Activated CD4-positive, alpha-beta T cell treated with anti-CD3 and anti-CD28 coated beads for 48 hours (primary cell): ENCODE results near the gene DNER.

Experiments
- DNase-seq: peaks from one replicate; pipeline ENCODE4 v3.0.0-alpha.2; 2020

The DNER gene

DNA sequence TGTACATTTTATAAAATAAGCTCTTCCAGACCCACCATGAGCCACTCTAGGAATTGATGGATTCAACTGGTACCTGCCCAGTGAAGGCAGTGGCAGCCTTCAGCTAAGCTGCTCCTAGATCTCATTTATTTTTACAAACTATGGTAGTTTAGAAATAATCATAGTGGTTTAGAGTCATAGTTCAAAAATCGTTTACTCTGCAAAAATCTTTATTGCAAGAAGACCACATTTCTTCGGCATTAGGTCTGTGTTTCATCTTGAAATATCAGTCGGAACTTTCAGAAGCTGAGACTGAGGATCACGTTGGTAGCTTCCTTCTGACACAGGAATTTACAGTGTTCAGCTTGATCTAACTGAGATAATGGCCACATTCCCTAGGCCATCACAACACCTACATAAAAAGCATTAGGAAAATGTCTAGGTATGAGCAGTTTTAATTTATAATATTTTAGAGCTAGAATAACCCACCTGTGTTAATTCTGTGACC is 237.0 kb downstream of the DNER start:
- DNase-seq = no peak

DNA sequence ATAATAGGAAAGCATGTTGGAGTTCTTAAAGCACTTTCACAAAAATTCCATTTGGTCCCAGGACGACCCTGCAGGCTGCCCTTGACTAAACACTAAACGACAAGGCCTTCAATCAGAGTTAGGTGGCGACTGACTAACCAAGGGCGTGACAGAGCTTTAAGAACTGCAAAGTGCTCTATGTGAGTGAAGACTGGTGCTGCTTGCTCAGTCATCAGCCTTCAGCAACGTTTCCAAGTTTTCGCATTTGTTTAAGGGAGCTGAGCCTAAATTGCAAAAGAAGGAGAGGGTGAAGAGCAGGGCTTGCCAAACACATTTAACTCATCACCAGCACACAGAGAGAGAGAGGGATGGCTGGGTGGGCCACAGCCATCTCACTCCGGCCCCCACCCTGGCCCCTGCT is 238.6 kb downstream of the DNER start:
- DNase-seq = no peak

DNA sequence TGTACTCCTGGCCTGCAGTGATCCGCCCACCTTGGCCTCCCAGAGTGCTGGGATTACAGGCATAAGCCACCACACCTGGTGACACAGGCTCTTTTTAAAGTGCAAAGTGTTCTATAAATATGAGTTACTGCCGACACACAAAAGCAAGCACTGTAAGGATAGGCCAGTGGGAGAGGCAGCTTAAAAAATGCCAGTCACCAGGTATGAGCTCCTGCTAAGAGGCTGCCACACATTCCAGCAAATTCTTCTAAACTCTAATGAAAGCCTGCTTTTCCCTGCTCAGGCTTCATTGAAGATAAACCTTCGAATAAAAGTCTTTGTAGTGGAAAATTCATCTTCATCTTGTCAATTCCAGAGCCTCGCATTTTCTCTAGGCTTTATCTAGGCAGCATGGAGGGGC is 240.2 kb downstream of the DNER start:
- DNase-seq = no peak

DNA sequence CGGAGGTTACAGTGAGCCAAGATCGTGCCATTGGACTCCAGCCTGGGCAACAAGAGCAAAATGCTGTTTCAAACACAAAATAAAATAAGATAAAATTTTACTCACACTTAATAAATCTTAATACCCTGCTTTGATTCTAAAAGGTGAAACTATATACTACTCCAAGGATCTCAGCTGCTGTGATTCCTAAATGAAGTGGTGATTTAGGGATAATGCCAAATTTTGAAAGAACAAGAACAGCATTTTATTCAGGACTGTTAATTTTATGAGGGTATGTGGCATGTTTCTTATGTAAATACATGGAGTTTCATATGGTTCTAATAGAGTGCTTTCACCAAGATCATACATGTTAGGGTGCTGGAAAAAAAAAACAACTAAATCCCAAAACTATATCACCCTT is 243.6 kb downstream of the DNER start:
- no peak for DNase-seq

- no peak for DNase-seq
Observed at GRCh38 chr2:229467783-229468182, 246.6 kb downstream of the DNER start.

- DNase-seq = no peak
Observed at GRCh38 chr2:229463841-229464346, 250.5 kb downstream of the DNER start.

- DNase-seq = no peak
Observed at GRCh38 chr2:229462112-229462511, 252.2 kb downstream of the DNER start.

DNA sequence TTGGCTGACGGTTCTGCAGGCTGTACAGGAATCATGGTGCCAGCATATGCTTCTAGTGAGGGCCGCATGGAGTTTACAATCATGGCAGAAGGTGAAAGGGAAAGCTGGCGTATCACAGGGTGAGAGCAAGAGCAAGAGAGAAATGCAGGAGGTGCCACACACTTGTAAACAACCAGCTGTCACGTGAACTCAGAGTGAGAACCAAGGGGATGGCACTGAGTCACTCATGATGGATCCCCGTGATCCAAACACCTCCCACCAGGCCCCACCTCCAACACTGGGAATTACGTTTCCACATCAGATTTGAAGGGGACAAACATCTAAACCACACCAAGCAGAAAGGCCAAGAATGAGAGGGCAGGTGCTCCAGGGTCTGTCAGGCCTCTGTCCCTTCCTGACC is 258.3 kb downstream of the DNER start:
- no peak for DNase-seq

DNA sequence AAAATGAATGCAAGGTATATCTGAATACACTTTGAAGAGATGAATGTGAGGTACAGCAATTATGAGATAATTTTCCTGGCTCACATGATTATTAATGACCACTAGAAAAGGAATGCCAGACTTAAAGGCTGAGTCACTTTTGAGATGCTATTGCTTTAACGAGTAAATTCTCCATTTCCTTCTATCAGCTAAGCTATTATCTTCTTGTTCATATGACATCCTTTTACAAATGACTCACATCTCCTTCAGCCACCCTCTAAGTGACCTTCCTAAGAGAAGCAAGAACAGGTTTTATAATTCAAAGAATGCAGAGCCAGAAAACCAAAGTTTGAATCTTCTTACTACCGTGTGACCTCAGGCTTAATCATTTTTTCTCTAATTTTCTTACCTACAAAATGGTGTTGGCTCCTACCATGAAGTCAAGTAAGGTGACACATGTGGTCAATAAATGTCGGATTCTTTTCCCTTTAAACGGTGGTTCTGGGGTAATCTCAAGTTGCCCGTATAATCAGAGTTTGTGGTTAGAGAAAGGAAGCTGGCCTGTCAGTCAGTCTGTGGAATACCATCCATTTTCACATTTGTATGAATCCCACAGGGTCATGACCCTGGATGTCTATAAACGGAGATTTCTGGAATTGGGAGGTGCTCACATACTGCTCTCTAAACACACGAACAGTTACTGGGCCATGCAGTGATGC is 259.3 kb downstream of the DNER start:
- no peak for DNase-seq

GRCh38 chr2:229453230-229453629 is 261.1 kb downstream of the DNER start:
- no peak for DNase-seq

- DNase-seq = no peak
Observed at GRCh38 chr2:229451852-229452251, 262.5 kb downstream of the DNER start.

DNA sequence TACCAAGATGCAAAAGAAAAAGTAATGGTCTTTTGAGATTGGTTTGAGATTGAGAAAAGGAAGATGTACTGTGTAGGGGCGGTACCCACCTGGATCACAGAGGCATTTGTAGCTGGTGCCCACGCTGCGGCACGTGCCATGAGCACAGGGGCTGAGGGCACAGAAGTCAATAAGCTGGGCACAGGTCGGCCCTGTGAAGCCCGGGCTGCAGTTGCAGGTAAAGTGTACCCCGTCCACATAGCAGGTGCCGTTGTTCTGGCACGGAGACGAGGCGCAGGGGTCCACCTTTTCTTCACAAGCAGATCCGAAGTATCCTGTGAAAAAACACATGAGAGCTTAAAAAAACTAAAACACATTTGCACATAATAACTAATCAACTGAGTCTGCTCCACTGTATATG is 267.1 kb downstream of the DNER start:
- DNase-seq = no peak

DNA sequence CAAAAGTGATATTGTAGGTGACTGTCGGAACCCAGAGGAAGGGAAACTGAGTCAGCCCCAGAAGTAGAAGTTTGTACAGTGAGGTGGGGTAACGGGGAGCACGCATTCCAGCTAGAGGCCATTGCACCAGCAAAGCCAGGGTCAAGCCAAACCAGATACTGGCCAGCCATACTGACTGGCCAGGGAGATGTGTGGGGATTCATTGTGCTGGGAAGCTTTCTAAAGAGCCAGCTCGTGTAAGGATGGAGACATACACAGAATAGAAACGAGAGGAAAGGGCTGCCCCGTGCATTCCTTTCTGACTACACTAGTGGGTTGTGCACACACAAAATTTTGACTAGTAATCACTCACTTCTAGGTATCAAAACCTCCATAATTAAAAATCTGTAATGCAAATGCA is 268.0 kb downstream of the DNER start:
- DNase-seq = no peak

DNA sequence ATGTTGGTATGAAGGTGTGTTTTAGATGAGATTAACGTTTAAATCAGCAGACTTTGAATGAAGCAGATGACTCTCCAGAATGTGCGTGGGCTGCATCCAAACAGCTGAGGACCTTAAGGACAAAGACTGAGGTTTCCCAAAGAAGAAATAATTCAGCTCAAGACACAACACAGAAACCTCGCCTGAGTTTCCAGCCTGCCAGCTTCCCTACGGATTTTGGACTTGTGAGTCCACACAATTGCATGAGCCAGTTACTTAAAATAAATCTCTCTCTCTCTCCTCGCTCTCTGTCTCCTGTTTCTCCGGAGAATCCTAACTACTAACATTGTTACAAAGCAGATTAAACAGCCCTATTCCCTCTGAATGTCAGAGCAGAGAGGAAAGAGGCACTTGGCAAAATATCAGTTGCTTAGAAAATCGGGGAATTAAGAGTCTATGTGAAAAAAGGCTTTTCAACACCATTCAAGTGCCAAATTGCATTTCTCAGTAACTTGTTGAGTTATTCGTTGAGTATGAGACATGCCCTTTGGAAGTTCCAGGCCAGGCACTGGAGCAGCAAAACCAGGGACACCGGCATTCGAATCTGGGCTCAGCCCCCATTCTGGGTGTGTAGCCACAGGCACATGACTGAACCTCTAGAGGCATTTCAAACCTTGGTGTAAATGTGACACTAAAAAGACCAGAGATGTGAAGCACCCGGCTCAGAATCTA is 268.7 kb downstream of the DNER start:
- DNase-seq = no peak

DNA sequence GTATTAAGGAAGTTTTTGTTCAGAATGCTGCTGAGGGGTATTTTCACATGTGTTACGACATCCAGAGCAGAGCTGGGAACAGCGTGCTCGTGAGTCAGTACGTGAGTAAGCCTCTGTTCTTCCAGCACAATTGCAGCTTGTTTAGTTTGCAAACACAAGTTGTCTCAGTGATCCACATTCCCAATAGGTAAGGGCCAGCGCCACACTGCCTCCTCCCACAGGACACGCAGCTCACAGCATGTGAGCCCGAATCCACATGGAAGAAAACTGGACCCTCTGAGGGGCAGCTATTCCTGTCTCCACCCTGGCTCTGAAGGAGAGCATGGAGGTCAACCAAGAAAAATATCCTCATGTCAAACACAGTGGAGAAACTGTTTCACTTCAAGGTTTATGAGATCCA is 269.3 kb downstream of the DNER start:
- DNase-seq = no peak

DNA sequence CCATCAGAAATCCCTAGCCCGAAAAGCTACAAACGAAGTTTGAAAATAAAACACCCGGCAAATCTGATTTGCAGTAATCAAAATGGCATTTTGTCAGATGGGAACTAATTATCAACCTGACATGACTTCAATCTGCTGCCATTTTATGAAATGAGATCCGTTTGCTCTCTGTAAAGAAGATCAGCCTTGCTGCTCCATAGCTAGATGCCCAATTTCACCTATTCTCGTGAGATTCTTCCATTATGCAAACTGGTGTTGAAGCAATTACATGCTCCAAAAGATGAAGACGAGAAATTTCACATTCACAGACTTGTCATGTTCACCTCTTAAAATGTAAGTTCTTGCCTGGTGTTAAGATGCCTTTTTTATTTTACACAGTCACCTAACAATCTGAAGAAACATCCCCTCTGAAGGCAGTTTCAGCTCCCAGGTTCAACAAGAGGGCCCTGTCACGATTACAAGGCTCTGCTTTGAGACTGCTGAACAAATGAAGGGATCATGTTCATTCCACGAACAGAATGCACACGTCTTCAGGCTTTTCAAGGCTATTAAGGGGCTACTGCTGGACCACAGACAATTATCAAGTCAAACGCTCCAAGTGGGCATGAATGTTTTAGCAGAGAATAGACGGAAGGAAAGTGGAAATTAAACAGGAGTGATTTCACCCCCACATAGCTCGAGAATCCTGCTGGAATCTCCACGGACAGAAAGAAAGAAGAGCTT is 270.6 kb downstream of the DNER start:
- no peak for DNase-seq

- DNase-seq = no peak
Observed at GRCh38 chr2:229443141-229443540, 271.2 kb downstream of the DNER start.

GRCh38 chr2:229438430-229439159 is 275.8 kb downstream of the DNER start:
- no peak for DNase-seq

GRCh38 chr2:229437467-229437866 is 276.9 kb downstream of the DNER start:
- DNase-seq = no peak

- no peak for DNase-seq
Observed at GRCh38 chr2:229434187-229434586, 280.2 kb downstream of the DNER start.

DNA sequence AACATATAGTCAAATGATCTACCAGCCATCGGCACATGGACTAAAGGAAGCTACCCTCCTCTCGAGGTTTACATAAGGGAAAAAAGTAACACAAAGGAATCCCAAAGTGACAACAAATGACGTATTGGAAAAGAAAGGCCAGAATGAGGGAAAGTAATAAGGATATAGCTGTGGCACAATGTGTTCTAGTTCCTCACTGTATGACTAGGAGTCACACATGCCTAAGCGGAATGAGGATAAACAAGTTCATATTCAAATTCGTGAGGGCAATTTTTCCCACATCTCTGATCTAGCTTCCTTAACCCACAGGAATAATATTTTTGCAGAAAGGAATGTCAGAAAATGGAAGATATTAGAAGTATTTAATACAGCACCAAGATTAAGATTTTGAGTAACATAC is 281.0 kb downstream of the DNER start:
- DNase-seq = no peak

DNA sequence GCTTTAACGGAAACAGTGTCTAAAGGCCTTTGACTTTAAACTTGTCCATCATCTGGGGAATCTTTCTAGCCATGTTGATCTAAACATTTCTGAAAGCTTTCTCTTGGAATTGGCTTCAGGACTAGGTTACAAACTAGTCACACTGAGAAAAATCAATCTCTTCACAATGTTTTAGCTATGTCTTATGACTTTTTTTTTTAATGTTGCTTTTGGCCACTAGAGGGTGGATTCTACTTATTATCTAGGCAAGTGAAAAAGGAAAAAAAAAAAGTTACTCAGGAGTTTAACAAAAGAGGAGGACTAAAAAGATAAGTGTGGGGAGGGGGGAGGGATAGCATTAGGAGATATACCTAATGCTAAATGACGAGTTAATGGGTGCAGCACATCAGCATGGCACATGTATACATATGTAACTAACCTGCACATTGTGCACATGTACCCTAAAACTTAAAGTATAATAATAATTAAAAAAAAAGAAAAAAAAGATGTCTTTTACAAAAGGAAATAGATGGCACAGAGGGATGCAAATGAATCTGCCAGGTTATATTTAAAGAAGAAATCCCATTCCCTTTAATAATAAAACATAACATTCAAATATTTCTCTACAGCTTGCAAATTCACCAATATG is 282.9 kb downstream of the DNER start:
- DNase-seq = no peak

- no peak for DNase-seq
Observed at GRCh38 chr2:229429589-229429988, 284.8 kb downstream of the DNER start.
